ENCODE measurements around the gene CS.

DNA sequence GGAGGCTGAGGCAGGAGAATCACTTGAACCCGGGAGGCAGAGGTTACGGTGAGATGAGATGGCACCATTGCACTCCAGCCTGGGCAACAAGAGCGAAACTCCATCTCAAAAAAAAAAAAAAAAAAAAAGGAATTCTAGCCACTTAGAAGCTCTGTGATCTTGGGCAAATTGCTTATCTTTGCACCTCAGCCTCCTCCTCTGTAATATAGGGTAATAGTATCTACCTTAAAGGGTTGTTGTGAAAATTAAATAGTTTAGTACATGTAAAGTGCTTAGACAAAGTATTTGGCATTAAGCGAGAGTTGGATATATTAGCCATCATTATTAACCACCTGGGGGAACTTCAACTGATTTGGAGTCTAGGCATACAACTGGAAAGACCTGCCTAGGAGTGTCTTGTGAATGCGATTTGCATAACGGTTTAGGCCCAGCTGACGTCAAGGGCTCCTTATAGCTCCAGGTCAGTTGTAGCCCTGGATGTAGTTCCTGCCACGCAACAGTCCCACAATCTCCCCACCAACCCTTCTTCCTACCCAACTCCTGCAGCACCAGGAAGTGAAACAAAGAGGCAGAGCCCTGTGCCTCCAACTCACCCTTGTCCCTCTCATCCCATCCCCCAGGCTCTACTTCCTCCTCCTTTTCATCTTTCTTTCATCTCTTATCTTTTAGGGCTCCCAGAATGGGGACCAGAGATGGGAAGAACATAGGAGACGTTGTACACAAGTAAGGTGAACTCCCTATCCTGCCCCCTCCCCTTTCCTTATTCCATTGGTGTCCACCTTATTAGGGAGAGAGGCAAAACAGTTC, 36.4 kb upstream of the CS start:
- TF ChIP-seq ZNF274 (IDR thresholded peaks at IDR 0.05; ENCODE audit: low read depth, low read length) (no peak), YY1 (IDR thresholded peaks at IDR 0.05; ENCODE audit: insufficient read depth, insufficient read length) (no peak)

All from NT2/D1 (cell line).